Posterior cingulate gyrus (tissue), 11 donors: ENCODE measurements around the gene NGB.

Experiments
- DNase-seq, 10 donors: peaks; one replicate each; pipeline versions ENCODE4 v3.0.0 to v3.0.0-alpha.2; 2020 to 2021; ENCODE audit warnings: mixed read lengths in 3 of 10
- intact Hi-C: fragments of 100-400 bp; cut with DNase I; formaldehyde crosslinking; loops from one replicate; pipeline ENCODE4 v1.15.1; 2023

NGB gene

GRCh38 chr14:77241955-77242354 is 29.1 kb downstream of the NGB start:
- DNase-seq, result peak in 2 of 10 donors; percentile 4 to 8
- intact Hi-C loops, result no loop called here

- intact Hi-C loops, result no loop called here
- DNase-seq, result peak in 1 of 10 donors; percentile 76
Measured at GRCh38 chr14:77240336-77240915, 30.6 kb downstream of the NGB start.

- intact Hi-C loops, result no loop called here
- DNase-seq, result no peak
Measured at GRCh38 chr14:77239412-77239811, 31.6 kb downstream of the NGB start.

GRCh38 chr14:77238996-77239395 is 32.0 kb downstream of the NGB start:
- no peak for DNase-seq

GRCh38 chr14:77238356-77238755 is 32.6 kb downstream of the NGB start:
- no peak for DNase-seq
- intact Hi-C loops, result no loop called here

More at GRCh38 chr14:77238996-77239395, 32.0 kb downstream of the NGB start:
- intact Hi-C loops, result no loop called here

- intact Hi-C loops, result no loop called here
- DNase-seq, result no peak
Measured at GRCh38 chr14:77236814-77237213, 34.2 kb downstream of the NGB start.

GRCh38 chr14:77231721-77232120 is 39.3 kb downstream of the NGB start:
- intact Hi-C loops, result no loop called here
- DNase-seq, result no peak

- DNase-seq, result no peak
- intact Hi-C loops, result no loop called here
Measured at GRCh38 chr14:77230914-77231313, 40.1 kb downstream of the NGB start.

GRCh38 chr14:77228056-77228455 is 43.0 kb downstream of the NGB start:
- intact Hi-C loops, result no loop called here
- no peak for DNase-seq

- intact Hi-C loops, result no loop called here
Measured at GRCh38 chr14:77225892-77226557, 45.0 kb downstream of the NGB start.

GRCh38 chr14:77225254-77225653 is 45.8 kb downstream of the NGB start:
- no peak for DNase-seq
- intact Hi-C loops, result no loop called here

More at GRCh38 chr14:77225892-77226557, 45.0 kb downstream of the NGB start:
- no peak for DNase-seq

GRCh38 chr14:77224212-77224611 is 46.8 kb downstream of the NGB start:
- DNase-seq, result no peak
- intact Hi-C loops, result no loop called here

GRCh38 chr14:77222546-77223225 is 48.3 kb downstream of the NGB start:
- intact Hi-C loops, result no loop called here

GRCh38 chr14:77221241-77221871 is 49.6 kb downstream of the NGB start:
- no peak for DNase-seq
- intact Hi-C loops, result no loop called here

More at GRCh38 chr14:77222546-77223225, 48.3 kb downstream of the NGB start:
- DNase-seq, result no peak

- intact Hi-C loops, result no loop called here
- no peak for DNase-seq
Measured at GRCh38 chr14:77220246-77221017, 50.6 kb downstream of the NGB start.

- DNase-seq, result peak in 2 of 10 donors; percentile 25 to 27
- intact Hi-C loops, result no loop called here
Measured at GRCh38 chr14:77219591-77219990, 51.4 kb downstream of the NGB start.

GRCh38 chr14:77217551-77217950 is 53.5 kb downstream of the NGB start:
- DNase-seq, result no peak
- intact Hi-C loops, result no loop called here
